Tibial artery (tissue), 4 donors: ENCODE measurements around the gene PLXNA2.

Experiments
- DNase-seq, 2 donors: peaks; one replicate each; pipeline ENCODE4 v3.0.0-alpha.2; 2019
- H3K27ac ChIP-seq, 2 donors: fragments of 200-600 bp; sonication (generic) in 1 of 2; 1 replicate in 1 of 2; 2 replicates in 1 of 2; pipeline ENCODE4 v1.5.1; 2018 to 2019; ENCODE audit warnings: mild to moderate bottlenecking in 1 of 2
- H3K27me3 ChIP-seq, 2 donors: fragments of 200-600 bp; sonication (generic) in 1 of 2; one replicate each; pipeline versions ENCODE4 v1.5.1 to v1.6.0; 2016 to 2019
- H3K36me3 ChIP-seq, 3 donors: fragments of 200-600 bp; sonication (generic) in 2 of 3; one replicate each; pipeline ENCODE4 v1.5.1; 2016 to 2019; ENCODE audit warnings: mild to moderate bottlenecking in 2 of 3
- H3K4me1 ChIP-seq, 4 donors: fragments of 200-600 bp; sonication (generic) in 2 of 4; 1 replicate in 3 of 4; 2 replicates in 1 of 4; pipeline ENCODE4 v1.5.1; 2016 to 2019
- H3K4me3 ChIP-seq, 2 donors: fragments of 200-600 bp; sonication (generic) in 1 of 2; 1 replicate in 1 of 2; 2 replicates in 1 of 2; pipeline ENCODE4 v1.5.1; 2018 to 2019; ENCODE audit warnings: mild to moderate bottlenecking in 2 of 2
- H3K9me3 ChIP-seq, 3 donors: fragments of 200-600 bp; sonication (generic) in 1 of 3; one replicate each; pipeline ENCODE4 v1.5.1; 2016 to 2019
- intact Hi-C: fragments of 100-400 bp; cut with DNase I; formaldehyde crosslinking; loops from one replicate; pipeline ENCODE4 v1.15.0; 2023; ENCODE audit warnings: low total_unique reads
- TF ChIP-seq, protein P1 (sequence below), 2 experiments: fragments of 200-600 bp in 1 of 2; fragments of 450-650 bp in 1 of 2; IDR thresholded peaks; one replicate each; pipeline ENCODE4 v1.5.1; 2017 to 2019; ENCODE audit warnings: antibody characterized with exemption in 2 of 2, mild to moderate bottlenecking in 1 of 2, moderate library complexity in 1 of 2

PLXNA2 gene

DNA sequence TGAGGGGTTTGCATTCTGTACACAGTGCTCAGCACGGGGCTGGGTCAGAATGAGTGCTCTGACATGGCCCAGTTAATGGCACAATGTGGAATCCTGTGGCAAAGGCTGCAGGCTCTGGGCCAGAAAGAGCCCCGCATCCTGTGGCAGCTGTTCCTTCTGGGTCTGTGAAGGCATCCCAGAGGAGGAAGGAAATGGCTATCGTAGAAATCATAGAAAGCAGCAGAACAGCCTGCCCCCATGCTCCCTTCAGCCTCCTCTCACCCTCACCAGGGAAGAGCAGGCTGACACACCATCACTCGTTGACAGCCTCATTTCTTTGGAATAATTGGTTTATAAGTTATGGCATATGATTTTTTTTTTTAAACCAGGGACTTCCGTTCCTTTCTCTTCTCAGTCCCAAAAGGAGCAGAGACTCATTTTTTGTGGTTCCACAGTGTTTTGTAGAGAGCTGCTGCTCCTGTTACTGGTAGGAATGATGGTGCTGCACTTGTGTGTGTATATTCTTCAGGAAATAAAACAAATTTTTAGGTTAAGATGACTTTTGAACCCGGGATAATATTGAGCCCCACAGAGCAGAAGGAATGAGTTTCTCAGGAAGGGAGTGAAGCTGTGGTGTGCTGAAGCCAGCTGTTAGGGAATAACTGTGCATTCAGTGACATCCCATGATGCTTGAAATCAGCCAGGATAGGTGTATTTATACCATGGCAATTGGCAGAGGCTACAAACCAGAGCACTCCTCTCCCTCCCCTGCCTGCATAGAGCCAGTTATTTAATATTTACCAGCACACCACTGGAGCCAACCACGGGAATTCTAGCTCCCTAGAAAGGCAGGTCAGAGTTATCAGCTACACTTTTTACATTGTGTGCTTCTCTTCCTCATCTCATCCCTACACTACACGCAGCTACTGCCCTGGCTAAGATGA, 32.0 kb downstream of the PLXNA2 start:
- Histone ChIP-seq H3K27me3 (no peaks in the 10 kb centered on the region), H3K4me1 (peaks cover 0 to 60% (median 38%) of the 10 kb centered on the region in 4 donors), H3K9me3 (no peaks in the 10 kb centered on the region), H3K4me3 (no peak overlapping the region), H3K36me3 (peaks cover 18 to 28% (median 27%) of the 10 kb centered on the region in 3 donors), H3K27ac (peak overlapping the region; percentile 26 to 30)
- no peak for DNase-seq
- intact Hi-C loops: no loop called here
- TF ChIP-seq, protein P1, sequence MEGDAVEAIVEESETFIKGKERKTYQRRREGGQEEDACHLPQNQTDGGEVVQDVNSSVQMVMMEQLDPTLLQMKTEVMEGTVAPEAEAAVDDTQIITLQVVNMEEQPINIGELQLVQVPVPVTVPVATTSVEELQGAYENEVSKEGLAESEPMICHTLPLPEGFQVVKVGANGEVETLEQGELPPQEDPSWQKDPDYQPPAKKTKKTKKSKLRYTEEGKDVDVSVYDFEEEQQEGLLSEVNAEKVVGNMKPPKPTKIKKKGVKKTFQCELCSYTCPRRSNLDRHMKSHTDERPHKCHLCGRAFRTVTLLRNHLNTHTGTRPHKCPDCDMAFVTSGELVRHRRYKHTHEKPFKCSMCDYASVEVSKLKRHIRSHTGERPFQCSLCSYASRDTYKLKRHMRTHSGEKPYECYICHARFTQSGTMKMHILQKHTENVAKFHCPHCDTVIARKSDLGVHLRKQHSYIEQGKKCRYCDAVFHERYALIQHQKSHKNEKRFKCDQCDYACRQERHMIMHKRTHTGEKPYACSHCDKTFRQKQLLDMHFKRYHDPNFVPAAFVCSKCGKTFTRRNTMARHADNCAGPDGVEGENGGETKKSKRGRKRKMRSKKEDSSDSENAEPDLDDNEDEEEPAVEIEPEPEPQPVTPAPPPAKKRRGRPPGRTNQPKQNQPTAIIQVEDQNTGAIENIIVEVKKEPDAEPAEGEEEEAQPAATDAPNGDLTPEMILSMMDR (IDR thresholded peaks at IDR 0.05): no peak

DNA sequence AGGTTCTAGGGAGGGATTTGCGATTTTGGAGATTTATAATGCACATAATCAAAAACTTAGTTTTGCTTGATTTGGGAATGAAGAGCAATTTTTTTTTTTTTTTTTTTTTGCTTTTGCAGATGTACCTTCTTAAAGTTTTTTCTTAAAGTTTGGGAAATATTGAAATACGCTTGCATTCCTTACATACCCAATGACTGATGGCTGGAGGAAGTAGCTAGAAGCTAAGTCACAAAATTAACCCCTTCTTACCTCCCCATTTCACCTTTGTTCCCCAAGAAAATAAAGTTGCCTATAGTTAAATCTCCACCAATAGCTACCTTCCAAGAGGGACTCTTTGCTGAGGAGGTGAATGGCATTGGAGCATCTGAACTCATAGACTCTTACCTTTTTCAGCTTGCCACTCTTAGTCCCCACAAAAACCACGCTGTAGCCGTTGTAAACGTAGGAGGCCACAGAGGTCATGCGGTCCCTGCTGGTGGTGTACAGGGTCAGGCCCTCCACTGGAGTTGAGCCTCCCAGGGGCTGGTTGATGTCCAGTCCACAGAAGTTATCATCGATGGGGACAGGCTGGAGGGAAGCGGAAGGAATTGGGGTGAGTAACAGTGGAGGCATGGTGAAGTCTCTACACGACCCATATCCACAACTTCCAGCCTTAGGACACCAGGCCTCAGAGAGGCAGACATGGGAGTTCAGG, 34.1 kb downstream of the PLXNA2 start:
- peak overlapping the region in 1 of 2 donors; percentile 70 for H3K27ac ChIP-seq
- TF ChIP-seq, protein P1 (IDR thresholded peaks at IDR 0.05): no peak
- H3K27me3 ChIP-seq: no peaks in the 10 kb centered on the region
- H3K36me3 ChIP-seq: peaks cover 0 to 7% (median 5%) of the 10 kb centered on the region in 3 donors
- peaks cover 0 to 72% (median 43%) of the 10 kb centered on the region in 4 donors for H3K4me1 ChIP-seq
- DNase-seq: no peak
- intact Hi-C loops: no loop called here
- no peak overlapping the region for H3K4me3 ChIP-seq
- H3K9me3 ChIP-seq: no peaks in the 10 kb centered on the region

DNA sequence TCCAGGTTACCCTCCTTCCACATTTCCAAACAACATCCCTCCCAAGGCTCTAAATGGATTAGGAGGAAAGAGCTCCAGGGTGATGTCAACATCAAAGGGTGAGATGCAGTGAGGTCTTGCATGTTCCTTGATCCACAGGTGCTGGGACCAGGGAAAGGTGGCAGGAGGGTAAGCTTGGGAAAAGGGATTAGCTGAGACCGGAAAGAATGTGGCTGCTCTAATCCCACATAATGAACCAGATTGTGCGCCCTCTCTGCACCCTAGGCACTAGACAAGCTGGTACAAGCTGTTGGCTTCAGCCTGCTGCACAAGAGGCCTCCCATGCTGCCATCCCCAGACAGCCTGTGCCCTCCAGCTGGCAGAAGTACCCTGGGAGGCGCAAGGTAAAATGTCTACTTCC, 34.9 kb downstream of the PLXNA2 start:
- TF ChIP-seq, protein P1 (IDR thresholded peaks at IDR 0.05): no peak
- no peak overlapping the region for H3K4me3 ChIP-seq
- H3K4me1 ChIP-seq: peaks cover 0 to 79% (median 51%) of the 10 kb centered on the region in 4 donors
- no peaks in the 10 kb centered on the region for H3K9me3 ChIP-seq
- no peaks in the 10 kb centered on the region for H3K27me3 ChIP-seq
- H3K27ac ChIP-seq: peak overlapping the region; percentile 70 to 78
- intact Hi-C loops: no loop called here
- no peak for DNase-seq
- no peaks in the 10 kb centered on the region for H3K36me3 ChIP-seq

DNA sequence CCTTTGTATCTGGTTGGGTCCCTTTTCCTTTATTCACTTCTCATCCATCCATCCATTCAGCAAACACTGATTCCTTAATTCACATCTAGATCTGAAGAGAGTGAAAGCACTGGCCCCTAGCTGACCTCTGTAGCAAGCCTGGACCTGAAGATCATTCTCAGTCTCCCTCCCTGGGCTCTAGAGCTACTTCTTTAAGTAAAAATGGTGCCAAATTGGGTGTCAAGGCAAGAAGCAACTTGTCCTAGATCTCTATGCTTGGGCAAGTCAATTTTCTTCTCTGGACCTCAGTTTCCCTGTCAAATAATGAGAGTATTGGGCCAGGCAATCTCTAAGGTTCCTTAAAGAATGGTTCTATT, 36.1 kb downstream of the PLXNA2 start:
- no peaks in the 10 kb centered on the region for H3K9me3 ChIP-seq
- TF ChIP-seq, protein P1 (IDR thresholded peaks at IDR 0.05): no peak
- peak overlapping the region; percentile 70 to 78 for H3K27ac ChIP-seq
- intact Hi-C loops: no loop called here
- no peaks in the 10 kb centered on the region for H3K36me3 ChIP-seq
- H3K4me1 ChIP-seq: peaks cover 0 to 81% (median 63%) of the 10 kb centered on the region in 4 donors
- H3K4me3 ChIP-seq: no peak overlapping the region
- DNase-seq: no peak
- no peaks in the 10 kb centered on the region for H3K27me3 ChIP-seq

DNA sequence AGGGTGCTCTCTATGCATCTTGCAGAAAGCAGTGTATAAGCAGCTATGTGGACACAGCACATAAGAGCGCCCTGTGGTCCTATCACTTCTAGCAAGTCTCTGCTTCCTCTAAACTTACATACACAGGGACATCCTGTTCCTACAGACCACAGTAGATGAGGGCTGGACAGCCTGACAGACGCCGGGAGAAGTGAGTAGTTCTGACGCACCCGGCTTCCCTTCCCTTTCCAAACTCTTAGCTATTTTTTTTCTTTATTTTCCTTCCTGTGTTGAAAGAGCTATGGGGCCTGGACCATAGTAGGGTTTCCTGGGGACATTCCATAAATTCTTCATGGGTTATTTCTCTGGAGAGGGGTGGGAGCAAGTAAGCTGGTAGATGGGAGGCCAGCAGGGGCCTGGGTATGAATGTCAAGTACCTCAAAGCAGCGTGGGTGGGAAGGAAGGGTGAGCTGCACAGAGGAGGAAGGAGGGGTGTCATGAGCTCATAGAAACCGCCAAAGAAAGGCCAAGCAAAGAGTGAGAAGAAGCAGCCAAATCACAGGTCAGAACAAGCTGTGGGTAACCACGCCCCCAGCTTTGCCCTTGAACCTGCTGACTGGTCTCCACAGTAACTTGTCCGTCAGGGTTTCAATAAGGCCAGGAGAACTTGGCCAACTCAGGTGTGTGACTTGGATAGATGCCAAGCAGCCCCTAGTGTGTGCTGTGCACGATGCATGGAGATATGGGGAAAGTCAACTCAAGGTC, 36.6 kb downstream of the PLXNA2 start:
- H3K4me3 ChIP-seq: no peak overlapping the region
- H3K36me3 ChIP-seq: no peaks in the 10 kb centered on the region
- TF ChIP-seq, protein P1 (IDR thresholded peaks at IDR 0.05): no peak
- no peaks in the 10 kb centered on the region for H3K9me3 ChIP-seq
- peaks cover 0 to 83% (median 68%) of the 10 kb centered on the region in 4 donors for H3K4me1 ChIP-seq
- intact Hi-C loops: no loop called here
- peak overlapping the region; percentile 70 to 78 for H3K27ac ChIP-seq
- H3K27me3 ChIP-seq: no peaks in the 10 kb centered on the region
- DNase-seq: peak; percentile 69 to 88
